ENCODE data around the gene IFNAR1. TPM values are rescaled to one million over a fixed set of nuclear protein-coding genes. Genes with fewer than 3 reads are reported as not detected.

IFNAR1 gene
- polyA plus RNA-seq, 1 donor from 2014 or later: 15.5 TPM

- no peaks in the 10 kb centered on the region for H3K9me3 ChIP-seq (ENCODE audit: low read length)
- H3K79me2 ChIP-seq (replicated peaks; ENCODE audit: insufficient read depth, low read length): peaks cover 13% of the 10 kb centered on the region
- peak within 1 kb of the TSS; percentile 91 for H3K4me2 ChIP-seq (ENCODE audit: low read length)
- TF ChIP-seq SMC3 (conservative IDR thresholded peaks at IDR 0.05; ENCODE audit: poor library complexity): no peak
- peak within 1 kb of the TSS; percentile 52 for H3K27ac ChIP-seq (ENCODE audit: low read length)
- no peaks in the 10 kb centered on the region for H3K36me3 ChIP-seq (ENCODE audit: insufficient read depth, low read length)
- peak within 1 kb of the TSS; percentile 83 for H2AFZ ChIP-seq (ENCODE audit: low read depth, low read length)
- no peaks in the 10 kb centered on the region for H3F3A ChIP-seq (ENCODE audit: insufficient read depth, low read length, poor library complexity, severe bottlenecking)
- peak within 1 kb of the TSS; percentile 84 for H3K9ac ChIP-seq (ENCODE audit: low read length)
- H3K4me3 ChIP-seq (ENCODE audit: low read length): peak within 1 kb of the TSS; percentile 94
- H3K9me2 ChIP-seq (ENCODE audit: insufficient read depth, low read length): no peaks in the 10 kb centered on the region
- no peaks in the 10 kb centered on the region for H4K20me1 ChIP-seq (ENCODE audit: insufficient read depth)
- H3K27me3 ChIP-seq (ENCODE audit: insufficient read depth, low read depth, low read length): no peaks in the 10 kb centered on the region
Observed at GRCh38 chr21:33403128-33403785, 78.5 kb downstream of the IFNAR1 start, which contains the start of gene IFNGR2. TSS of gene IFNGR2 (plus strand) at chr21:33403413. CDS start at chr21:33403544, 131 bp downstream.

- Histone ChIP-seq H3K27me3 (ENCODE audit: insufficient read depth, low read depth, low read length) (no peaks in the 10 kb centered on the region), H3K4me3 (ENCODE audit: low read length) (peak overlapping the region; percentile 94), H3K27ac (ENCODE audit: low read length) (peak overlapping the region; percentile 52), H3K36me3 (ENCODE audit: insufficient read depth, low read length) (no peaks in the 10 kb centered on the region), H2AFZ (ENCODE audit: low read depth, low read length) (peak overlapping the region; percentile 83), H3K9me3 (ENCODE audit: low read length) (no peaks in the 10 kb centered on the region), H3F3A (ENCODE audit: insufficient read depth, low read length, poor library complexity, severe bottlenecking) (no peaks in the 10 kb centered on the region), H3K9ac (ENCODE audit: low read length) (peak overlapping the region; percentile 84), H3K79me2 (replicated peaks; ENCODE audit: insufficient read depth, low read length) (peaks cover 13% of the 10 kb centered on the region), H3K9me2 (ENCODE audit: insufficient read depth, low read length) (no peaks in the 10 kb centered on the region), H3K4me2 (ENCODE audit: low read length) (peak overlapping the region; percentile 91), H4K20me1 (ENCODE audit: insufficient read depth) (no peaks in the 10 kb centered on the region)
- TF ChIP-seq EP300 (conservative IDR thresholded peaks at IDR 0.05; ENCODE audit: poor library complexity, severe bottlenecking): no peak
- no peak for TF ChIP-seq CTCF (IDR thresholded peaks at IDR 0.05; ENCODE audit: poor library complexity, severe bottlenecking)
- peak; percentile 29 for TF ChIP-seq TAF1 (IDR thresholded peaks at IDR 0.05; ENCODE audit: low read depth)
- TF ChIP-seq EZH2 (IDR thresholded peaks at IDR 0.05; ENCODE audit: borderline replicate concordance, insufficient read depth, low read length, poor library complexity, severe bottlenecking): no peak
- TF ChIP-seq, protein P1, sequence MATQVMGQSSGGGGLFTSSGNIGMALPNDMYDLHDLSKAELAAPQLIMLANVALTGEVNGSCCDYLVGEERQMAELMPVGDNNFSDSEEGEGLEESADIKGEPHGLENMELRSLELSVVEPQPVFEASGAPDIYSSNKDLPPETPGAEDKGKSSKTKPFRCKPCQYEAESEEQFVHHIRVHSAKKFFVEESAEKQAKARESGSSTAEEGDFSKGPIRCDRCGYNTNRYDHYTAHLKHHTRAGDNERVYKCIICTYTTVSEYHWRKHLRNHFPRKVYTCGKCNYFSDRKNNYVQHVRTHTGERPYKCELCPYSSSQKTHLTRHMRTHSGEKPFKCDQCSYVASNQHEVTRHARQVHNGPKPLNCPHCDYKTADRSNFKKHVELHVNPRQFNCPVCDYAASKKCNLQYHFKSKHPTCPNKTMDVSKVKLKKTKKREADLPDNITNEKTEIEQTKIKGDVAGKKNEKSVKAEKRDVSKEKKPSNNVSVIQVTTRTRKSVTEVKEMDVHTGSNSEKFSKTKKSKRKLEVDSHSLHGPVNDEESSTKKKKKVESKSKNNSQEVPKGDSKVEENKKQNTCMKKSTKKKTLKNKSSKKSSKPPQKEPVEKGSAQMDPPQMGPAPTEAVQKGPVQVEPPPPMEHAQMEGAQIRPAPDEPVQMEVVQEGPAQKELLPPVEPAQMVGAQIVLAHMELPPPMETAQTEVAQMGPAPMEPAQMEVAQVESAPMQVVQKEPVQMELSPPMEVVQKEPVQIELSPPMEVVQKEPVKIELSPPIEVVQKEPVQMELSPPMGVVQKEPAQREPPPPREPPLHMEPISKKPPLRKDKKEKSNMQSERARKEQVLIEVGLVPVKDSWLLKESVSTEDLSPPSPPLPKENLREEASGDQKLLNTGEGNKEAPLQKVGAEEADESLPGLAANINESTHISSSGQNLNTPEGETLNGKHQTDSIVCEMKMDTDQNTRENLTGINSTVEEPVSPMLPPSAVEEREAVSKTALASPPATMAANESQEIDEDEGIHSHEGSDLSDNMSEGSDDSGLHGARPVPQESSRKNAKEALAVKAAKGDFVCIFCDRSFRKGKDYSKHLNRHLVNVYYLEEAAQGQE (IDR thresholded peaks at IDR 0.05; ENCODE audit: borderline replicate concordance): peak; percentile 35
- TF ChIP-seq SMC3 (conservative IDR thresholded peaks at IDR 0.05; ENCODE audit: poor library complexity): peak; percentile 14
- no peak for TF ChIP-seq RAD21 (conservative IDR thresholded peaks at IDR 0.05)
- TF ChIP-seq MXI1 (conservative IDR thresholded peaks at IDR 0.05; ENCODE audit: poor library complexity, severe bottlenecking): peak; percentile 38
- peak; percentile 5 for TF ChIP-seq POLR2AphosphoS5 (IDR thresholded peaks at IDR 0.05)
Observed at GRCh38 chr21:33403786-33404585, 79.2 kb downstream of the IFNAR1 start.
